Measurements from ENCODE around the gene DENND5B.
"Not testable (repeated sequence)": the region's sequence is repeated elsewhere in the genome, so short reads cannot be mapped to it uniquely, and the experiment has no call there.

DENND5B gene

DNA sequence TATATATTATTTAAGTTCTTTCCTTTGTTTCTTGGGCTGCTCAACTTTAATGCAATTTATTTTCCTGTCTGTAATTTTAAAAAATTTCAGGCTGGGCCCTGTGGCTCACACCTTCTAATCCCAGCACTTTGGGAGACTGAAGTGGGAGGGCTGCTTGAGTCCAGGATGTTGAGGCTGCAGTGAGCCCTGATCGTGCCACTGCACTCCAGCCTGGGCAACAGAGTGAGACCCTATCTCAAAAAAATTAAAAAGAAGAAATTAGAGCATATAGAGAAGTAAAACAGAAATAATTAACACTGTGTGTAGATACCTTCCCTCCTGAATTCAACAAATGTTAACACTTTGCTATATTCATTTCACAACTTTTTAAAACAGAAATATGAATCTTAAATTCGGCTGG, 74.2 kb downstream of the DENND5B start:
- no peak for ATAC-seq
- Mint-ChIP-seq H3K27ac (no peak overlapping the region), H3K9me3 (no peaks in the 10 kb centered on the region), H3K27me3 (no peaks in the 10 kb centered on the region), H3K4me3 (no peak overlapping the region), H3K4me1 (peaks cover 3% of the 10 kb centered on the region), H3K36me3 (ENCODE audit: low read depth) (no peaks in the 10 kb centered on the region)
- DNase-seq = no peak

DNA sequence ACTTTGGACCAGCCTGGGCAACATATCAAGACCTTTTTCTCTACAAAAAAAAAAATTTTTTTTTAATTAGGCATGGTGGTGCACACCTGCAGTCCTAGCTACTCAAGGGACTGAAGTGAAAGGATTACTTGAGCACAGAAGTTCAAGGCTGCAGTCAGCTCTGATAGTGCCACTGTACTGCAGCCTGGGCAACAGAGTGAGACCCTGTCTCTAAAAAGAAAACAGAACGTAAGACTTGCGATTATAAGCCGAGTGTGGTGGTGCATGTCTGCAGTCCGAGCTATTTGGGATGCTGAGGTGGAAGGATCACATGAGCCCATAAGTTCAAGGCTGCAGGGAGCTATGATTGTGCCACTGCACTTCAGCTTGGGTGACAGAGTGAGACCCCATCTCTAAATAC, 76.0 kb downstream of the DENND5B start:
- Mint-ChIP-seq H3K4me1 (peaks cover 1% of the 10 kb centered on the region), H3K27me3 (no peaks in the 10 kb centered on the region)
- no peak for DNase-seq

DNA sequence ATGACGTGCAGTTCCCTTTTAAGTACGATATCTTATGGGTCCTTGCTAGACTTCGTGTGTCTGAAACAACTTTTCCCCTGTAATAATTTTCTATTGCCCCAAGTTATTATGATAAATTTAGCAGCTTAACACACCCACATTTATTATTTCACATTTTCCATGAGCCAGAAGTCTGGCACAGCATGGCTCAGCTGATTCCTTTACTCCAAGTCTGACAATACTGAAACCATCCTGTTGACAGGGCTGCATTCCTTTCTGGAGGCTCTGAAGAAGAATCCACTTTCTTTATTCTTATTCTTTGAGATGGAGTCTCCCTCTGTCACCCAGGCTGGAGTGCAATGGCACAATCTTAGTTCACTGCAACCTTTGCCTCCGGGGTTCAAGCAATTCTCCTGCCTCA, 80.9 kb downstream of the DENND5B start:
- ATAC-seq = no peak
- peaks cover under 1% of the 10 kb centered on the region for H3K9me3 Mint-ChIP-seq
- DNase-seq = no peak
- no peaks in the 10 kb centered on the region for H3K27me3 Mint-ChIP-seq
- H3K4me3 Mint-ChIP-seq = no peak overlapping the region
- no peaks in the 10 kb centered on the region for H3K36me3 Mint-ChIP-seq (ENCODE audit: low read depth)
- H3K4me1 Mint-ChIP-seq = no peaks in the 10 kb centered on the region
- no peak overlapping the region for H3K27ac Mint-ChIP-seq

More for the DNA sequence above, 76.0 kb downstream of the DENND5B start:
- no peak for ATAC-seq
- no peaks in the 10 kb centered on the region for H3K36me3 Mint-ChIP-seq (ENCODE audit: low read depth)
- H3K27ac Mint-ChIP-seq = no peak overlapping the region
- no peaks in the 10 kb centered on the region for H3K9me3 Mint-ChIP-seq
- H3K4me3 Mint-ChIP-seq = no peak overlapping the region

DNA sequence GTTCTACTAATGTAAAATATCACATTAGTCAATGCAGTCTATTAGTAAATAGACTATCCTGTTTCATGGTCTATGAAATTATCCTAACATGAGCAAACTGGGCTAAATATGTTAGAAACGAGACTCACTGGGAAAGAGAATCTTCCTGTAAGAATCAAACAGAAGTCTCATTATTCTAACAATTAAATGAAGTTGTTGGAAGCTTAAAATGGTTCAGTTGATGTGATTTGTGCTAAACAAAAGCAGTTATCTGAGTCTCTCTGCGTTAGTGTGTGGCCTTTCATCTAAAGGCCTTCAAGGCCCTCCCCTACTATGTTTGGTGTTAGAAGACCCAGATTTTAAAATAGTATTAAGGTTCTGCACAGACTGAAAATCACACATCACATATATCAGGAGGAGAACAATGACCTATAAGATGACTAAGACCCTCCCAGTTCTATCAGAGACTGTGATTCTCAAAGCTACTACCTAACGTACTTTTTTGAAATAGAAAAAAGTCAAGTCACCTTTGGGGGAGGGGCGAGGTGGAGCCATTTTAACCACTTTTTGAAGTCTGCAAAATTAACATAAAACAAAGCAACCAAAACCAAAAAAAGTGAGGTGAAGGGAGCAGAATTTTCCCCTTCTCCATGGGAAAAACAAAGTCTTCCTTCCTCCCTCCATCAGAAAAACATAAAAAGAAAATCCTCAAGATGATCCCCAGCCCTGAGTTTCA, 82.3 kb downstream of the DENND5B start:
- DNase-seq = no peak
- Mint-ChIP-seq H3K27ac (no peak overlapping the region), H3K36me3 (ENCODE audit: low read depth) (no peaks in the 10 kb centered on the region), H3K27me3 (no peaks in the 10 kb centered on the region), H3K4me3 (no peak overlapping the region), H3K9me3 (peaks cover 6% of the 10 kb centered on the region), H3K4me1 (no peaks in the 10 kb centered on the region)
- no peak for ATAC-seq

DNA sequence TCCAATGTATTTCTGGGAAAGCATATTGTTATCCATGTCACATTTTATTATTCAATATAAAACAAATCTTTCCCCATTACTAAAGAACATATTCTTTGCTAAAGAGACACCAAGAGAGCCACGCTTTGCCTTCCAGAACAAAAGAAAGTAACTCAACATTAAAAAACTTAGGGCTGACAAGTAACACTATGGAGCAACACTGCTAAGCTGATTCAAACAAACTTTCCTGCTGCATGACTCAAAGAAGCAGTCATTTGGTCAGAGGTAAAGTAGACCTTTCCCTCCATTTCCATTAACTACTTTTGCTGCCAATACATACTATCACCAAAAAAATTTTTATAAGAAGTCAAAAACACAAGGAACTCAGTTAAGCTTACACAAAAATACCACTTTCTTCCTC, 83.0 kb downstream of the DENND5B start:
- peaks cover 6% of the 10 kb centered on the region for H3K9me3 Mint-ChIP-seq
- no peak overlapping the region for H3K27ac Mint-ChIP-seq
- no peaks in the 10 kb centered on the region for H3K4me1 Mint-ChIP-seq
- ATAC-seq (no peak), DNase-seq (no peak)
- H3K4me3 Mint-ChIP-seq = no peak overlapping the region
- H3K36me3 Mint-ChIP-seq (ENCODE audit: low read depth) = no peaks in the 10 kb centered on the region
- no peaks in the 10 kb centered on the region for H3K27me3 Mint-ChIP-seq

DNA sequence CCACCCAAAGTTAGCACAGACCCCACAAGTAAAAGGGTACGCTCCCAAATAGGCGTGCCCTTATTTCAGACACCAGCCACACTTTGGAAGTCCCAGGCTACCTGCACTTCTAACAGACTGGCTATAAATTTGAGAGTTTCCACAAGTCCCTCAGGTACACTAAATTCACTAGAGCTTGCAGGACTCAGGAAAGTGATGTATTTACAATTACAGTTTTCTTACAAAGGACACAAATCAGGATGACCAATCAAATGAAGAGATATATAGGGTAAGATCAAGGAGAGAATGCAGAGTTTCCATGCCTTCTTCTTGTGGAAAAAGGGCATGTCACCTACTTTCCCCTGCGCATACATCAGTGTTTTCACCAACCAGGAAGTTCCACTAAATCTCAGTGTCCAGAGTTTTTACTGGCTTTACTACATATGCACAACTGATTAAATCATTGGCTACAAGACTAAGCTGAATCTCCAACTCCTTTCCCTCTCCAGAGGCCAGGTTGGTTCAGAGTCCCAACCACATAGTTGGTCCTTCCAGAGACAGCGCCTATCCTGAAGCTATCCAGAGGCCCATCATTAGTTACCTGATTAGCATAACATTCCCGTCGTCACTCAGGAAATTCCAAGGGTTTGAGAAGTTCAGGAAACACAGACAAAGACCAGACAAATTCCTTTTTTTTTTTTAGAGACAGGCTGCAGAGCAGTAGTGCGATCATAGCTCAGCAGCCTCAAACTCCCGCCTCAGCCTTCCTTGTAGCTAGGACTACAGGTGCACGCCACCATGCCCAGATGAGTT, 84.2 kb downstream of the DENND5B start:
- H3K27ac Mint-ChIP-seq = no peak overlapping the region
- DNase-seq (no peak), ATAC-seq (no peak)
- H3K36me3 Mint-ChIP-seq (ENCODE audit: low read depth) = no peaks in the 10 kb centered on the region
- no peak overlapping the region for H3K4me3 Mint-ChIP-seq
- H3K27me3 Mint-ChIP-seq = no peaks in the 10 kb centered on the region
- H3K4me1 Mint-ChIP-seq = no peaks in the 10 kb centered on the region
- peaks cover 6% of the 10 kb centered on the region for H3K9me3 Mint-ChIP-seq

DNA sequence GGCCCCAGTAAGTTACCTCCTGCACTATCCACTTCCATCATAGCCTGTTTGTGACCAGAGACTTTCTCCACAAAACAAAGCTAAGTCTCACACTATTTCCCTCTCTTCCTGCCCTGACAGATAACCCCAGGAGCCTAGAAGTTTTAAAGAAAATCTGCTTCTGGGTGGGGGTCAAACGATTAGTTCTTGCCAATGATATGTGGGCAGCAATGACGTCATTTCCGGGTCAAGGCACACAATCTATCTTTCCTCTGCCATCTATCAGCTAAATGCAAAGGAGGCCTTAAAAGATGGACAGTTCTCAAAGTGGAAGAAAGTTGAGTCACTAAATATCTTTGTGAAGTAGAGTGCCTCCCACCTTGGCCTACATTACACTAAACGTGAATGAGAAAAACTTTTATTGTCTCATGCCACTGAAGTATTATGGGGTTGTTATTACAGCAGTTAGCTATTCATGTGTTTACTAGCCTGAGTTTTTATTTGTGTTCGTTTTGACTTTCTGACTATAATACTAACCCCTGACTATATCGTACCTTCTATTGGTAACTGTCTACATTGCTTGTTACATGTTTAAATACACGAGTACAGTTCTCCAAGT, 86.2 kb downstream of the DENND5B start:
- peaks cover 6% of the 10 kb centered on the region for H3K9me3 Mint-ChIP-seq
- DNase-seq (no peak), ATAC-seq (no peak)
- H3K4me3 Mint-ChIP-seq = no peak overlapping the region
- no peaks in the 10 kb centered on the region for H3K36me3 Mint-ChIP-seq (ENCODE audit: low read depth)
- no peaks in the 10 kb centered on the region for H3K4me1 Mint-ChIP-seq
- no peaks in the 10 kb centered on the region for H3K27me3 Mint-ChIP-seq
- H3K27ac Mint-ChIP-seq = no peak overlapping the region

DNA sequence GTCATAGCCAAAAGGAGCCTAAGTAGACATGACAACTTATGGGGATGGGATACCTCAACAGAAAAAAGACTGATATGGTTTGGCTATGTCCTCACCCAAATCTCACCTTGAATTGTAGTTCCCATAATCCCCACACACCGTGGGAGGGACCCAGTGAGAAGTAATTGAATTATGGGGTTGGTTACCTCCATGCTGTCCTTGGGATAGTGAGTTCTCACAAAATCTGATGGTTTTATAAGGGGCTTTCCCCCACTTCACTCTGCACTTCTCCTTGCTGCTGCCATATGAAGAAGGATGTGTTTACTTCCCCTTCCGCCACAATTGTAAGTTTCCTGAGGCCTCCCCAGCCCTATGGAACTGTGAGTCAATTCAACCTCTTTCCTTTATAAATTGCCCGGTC, 89.9 kb downstream of the DENND5B start:
- ATAC-seq; H3K9me3 Mint-ChIP-seq; H3K27me3 Mint-ChIP-seq; H3K4me3 Mint-ChIP-seq; H3K4me1 Mint-ChIP-seq; H3K36me3 Mint-ChIP-seq (ENCODE audit: low read depth); H3K27ac Mint-ChIP-seq; DNase-seq: not testable (repeated sequence)

DNA sequence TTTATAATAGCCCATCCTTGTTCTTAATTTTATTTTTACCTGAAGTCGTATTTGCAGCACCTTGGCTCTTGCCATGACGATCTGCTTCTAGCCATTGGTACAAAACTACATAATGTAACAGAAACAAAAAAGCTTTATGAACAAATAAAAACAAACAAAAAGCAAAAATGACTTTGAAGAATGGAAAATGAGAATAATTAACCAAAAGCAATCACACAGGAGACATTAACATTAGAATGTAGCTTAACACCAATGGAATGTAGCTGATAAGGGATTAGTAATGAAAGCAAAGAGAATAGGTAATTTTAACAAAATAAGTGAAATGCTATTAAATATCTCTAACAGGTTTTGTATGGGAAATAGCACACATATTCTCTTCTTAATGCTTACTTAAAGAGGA, 91.4 kb downstream of the DENND5B start:
- H3K4me1 Mint-ChIP-seq = no peaks in the 10 kb centered on the region
- no peaks in the 10 kb centered on the region for H3K36me3 Mint-ChIP-seq (ENCODE audit: low read depth)
- DNase-seq (no peak), ATAC-seq (no peak)
- H3K27ac Mint-ChIP-seq = no peak overlapping the region
- H3K4me3 Mint-ChIP-seq = no peak overlapping the region
- peaks cover 1% of the 10 kb centered on the region for H3K9me3 Mint-ChIP-seq
- peaks cover 9% of the 10 kb centered on the region for H3K27me3 Mint-ChIP-seq

DNA sequence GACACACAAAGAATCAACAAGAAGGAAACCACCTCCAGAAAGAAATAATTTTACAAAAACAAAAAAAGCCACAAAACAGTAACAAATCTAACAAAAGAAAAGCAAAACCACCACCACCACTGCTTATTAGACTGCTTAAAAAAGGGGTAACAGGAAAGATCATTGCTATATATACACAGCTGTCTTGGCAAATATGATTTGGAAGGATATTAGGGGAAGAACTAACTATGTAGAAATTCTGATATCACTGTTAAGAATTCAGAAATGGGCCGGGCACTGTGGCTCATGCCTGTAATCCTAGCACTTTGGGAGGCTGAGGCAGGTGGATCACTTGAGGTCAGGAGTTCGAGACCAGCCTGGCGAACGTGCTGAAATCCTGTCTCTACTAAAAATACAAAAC, 92.5 kb downstream of the DENND5B start:
- no peaks in the 10 kb centered on the region for H3K36me3 Mint-ChIP-seq (ENCODE audit: low read depth)
- H3K27me3 Mint-ChIP-seq = peaks cover 9% of the 10 kb centered on the region
- ATAC-seq (no peak), DNase-seq (no peak)
- H3K9me3 Mint-ChIP-seq = no peaks in the 10 kb centered on the region
- H3K4me1 Mint-ChIP-seq = no peaks in the 10 kb centered on the region
- H3K27ac Mint-ChIP-seq = no peak overlapping the region
- no peak overlapping the region for H3K4me3 Mint-ChIP-seq

DNA sequence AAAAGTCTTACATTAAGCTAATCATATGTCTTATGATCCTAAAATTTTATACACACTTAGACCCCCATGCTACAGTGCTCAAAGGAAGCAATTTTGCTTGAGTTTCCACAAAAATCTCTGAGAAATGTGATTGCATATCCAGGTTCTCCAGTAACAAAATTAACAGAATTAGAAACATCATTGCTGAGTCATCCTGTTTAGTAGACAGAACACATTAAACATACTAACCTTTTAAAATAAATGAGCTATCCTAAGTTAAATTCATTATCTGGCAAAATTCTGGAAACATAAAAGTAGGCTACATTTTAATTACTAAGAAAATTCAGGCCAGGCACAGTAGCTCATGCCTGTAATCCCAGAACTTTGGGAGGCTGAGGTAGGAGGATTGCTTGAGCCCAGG, 94.7 kb downstream of the DENND5B start:
- no peak for ATAC-seq
- no peak overlapping the region for H3K4me3 Mint-ChIP-seq
- H3K36me3 Mint-ChIP-seq (ENCODE audit: low read depth) = no peaks in the 10 kb centered on the region
- peaks cover 9% of the 10 kb centered on the region for H3K27me3 Mint-ChIP-seq
- H3K4me1 Mint-ChIP-seq = peaks cover 6% of the 10 kb centered on the region
- no peak for DNase-seq
- no peaks in the 10 kb centered on the region for H3K9me3 Mint-ChIP-seq
- H3K27ac Mint-ChIP-seq = no peak overlapping the region

DNA sequence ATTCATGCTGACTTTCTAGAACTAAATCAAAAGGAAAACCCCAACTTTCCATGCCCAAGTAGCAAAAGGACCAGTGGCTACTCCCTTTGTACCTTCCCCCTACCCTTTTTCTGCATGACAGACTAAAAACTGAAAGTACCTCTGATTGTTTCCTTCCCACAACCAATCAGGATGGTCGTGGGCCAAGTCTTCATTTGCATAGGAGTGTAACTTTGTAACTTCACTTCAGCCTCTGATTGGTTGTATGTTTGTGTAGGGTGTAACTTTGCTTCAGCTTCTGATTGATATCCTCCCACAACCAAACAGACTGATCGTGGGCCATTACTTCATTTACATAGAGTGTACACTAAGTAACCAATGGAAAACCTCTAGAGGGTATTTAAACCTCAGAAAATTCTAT, 96.5 kb downstream of the DENND5B start:
- H3K36me3 Mint-ChIP-seq (ENCODE audit: low read depth) = no peaks in the 10 kb centered on the region
- no peak overlapping the region for H3K27ac Mint-ChIP-seq

DNA sequence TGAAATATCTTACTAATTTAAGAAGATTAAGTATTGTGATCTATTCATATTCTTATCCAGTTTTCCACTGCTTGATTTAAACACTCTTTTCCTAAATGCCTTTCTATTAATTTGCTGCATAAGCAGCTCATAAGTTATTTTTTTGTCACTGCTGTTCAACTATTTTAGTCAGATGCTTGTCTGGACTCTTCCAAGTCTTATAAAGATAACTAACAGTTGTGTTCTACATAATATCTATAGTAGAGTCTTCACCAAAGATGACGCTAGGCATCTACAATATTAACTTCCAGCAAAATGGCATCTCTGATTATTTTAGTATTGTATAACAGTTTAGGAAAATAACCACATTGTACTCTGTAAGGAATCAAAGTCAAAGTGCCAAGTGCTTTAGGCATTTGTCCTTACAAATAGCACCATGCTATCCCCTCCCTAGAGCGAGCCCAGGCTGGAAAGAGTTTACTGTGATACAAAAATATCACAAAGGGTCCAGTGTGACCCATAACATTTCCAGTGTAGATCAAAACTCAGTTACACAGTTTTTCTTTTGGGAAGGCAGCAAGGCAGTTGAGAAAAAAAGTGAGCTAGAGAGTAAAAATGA, 98.2 kb downstream of the DENND5B start:
- ATAC-seq (no peak), DNase-seq (no peak)
- peaks cover 6% of the 10 kb centered on the region for H3K4me1 Mint-ChIP-seq
- H3K36me3 Mint-ChIP-seq (ENCODE audit: low read depth) = no peaks in the 10 kb centered on the region
- H3K9me3 Mint-ChIP-seq = no peaks in the 10 kb centered on the region
- no peak overlapping the region for H3K4me3 Mint-ChIP-seq
- no peak overlapping the region for H3K27ac Mint-ChIP-seq
- peaks cover 4% of the 10 kb centered on the region for H3K27me3 Mint-ChIP-seq

More for the DNA sequence above, 96.5 kb downstream of the DENND5B start:
- Mint-ChIP-seq H3K4me3 (no peak overlapping the region), H3K9me3 (no peaks in the 10 kb centered on the region), H3K27me3 (peaks cover 11% of the 10 kb centered on the region), H3K4me1 (peaks cover 6% of the 10 kb centered on the region)
- no peak for ATAC-seq
- no peak for DNase-seq

DNA sequence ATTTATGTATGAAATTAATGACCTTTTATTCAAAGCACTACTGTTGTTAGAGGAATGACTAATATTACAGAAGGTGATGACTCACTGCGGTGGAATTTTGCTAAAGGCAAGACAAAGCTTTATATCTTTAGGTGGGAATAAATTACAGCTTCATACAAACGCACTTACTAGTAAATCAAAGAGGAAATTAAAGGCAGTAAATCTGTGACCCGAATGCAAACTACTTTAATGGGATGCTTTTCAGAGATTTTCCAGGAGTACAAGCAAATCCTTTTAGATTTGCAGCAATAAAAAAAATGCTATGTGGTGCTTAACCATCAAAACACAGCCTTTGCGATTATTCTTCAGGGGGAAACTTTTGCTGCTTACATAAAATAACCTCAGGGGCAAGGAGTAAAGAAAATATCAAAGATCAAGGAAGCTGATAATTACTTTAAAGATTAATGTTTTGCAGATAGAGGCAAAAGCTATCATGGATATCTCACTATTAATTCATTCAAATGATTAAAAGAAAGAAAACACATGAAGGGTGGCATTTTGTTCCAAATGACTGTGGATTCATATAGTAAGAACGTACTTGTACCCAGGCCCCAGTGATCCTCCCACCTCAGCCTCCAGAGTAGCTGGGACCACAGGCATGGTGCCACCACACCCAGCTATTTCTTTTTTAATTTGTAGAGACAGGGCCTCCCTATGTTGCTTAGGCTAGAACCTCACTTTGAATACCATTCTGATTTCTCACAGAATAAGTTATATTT, 98.9 kb downstream of the DENND5B start:
- Mint-ChIP-seq H3K27me3 (peaks cover 3% of the 10 kb centered on the region), H3K4me3 (no peak overlapping the region), H3K36me3 (ENCODE audit: low read depth) (no peaks in the 10 kb centered on the region), H3K9me3 (no peaks in the 10 kb centered on the region), H3K4me1 (peaks cover 6% of the 10 kb centered on the region), H3K27ac (no peak overlapping the region)
- ATAC-seq (no peak), DNase-seq (no peak)
